ENCODE measurements around the gene SMIM35.

DNA sequence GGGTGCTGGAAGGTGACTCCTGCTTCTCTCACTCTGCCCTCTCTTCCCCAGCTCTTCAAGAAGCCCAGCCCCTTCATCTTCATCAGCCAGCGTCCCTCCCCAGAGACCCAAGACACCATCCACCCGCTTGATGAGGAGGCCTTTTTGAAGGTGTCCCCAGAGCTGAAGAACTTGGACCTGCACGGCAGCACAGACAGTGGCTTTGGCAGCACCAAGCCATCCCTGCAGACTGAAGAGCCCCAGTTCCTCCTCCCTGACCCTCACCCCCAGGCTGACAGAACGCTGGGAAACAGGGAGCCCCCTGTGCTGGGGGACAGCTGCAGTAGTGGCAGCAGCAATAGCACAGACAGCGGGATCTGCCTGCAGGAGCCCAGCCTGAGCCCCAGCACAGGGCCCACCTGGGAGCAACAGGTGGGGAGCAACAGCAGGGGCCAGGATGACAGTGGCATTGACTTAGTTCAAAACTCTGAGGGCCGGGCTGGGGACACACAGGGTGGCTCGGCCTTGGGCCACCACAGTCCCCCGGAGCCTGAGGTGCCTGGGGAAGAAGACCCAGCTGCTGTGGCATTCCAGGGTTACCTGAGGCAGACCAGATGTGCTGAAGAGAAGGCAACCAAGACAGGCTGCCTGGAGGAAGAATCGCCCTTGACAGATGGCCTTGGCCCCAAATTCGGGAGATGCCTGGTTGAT lies 88.0 kb downstream of the SMIM35 start:
- TF ChIP-seq EZH2 (IDR thresholded peaks at IDR 0.05; ENCODE audit: low read length, unreplicated experiment) (no peak), EZH2phosphoT487 (IDR thresholded peaks at IDR 0.05; ENCODE audit: borderline replicate concordance, low read length) (no peak)
- TF ChIP-seq, protein P1, sequence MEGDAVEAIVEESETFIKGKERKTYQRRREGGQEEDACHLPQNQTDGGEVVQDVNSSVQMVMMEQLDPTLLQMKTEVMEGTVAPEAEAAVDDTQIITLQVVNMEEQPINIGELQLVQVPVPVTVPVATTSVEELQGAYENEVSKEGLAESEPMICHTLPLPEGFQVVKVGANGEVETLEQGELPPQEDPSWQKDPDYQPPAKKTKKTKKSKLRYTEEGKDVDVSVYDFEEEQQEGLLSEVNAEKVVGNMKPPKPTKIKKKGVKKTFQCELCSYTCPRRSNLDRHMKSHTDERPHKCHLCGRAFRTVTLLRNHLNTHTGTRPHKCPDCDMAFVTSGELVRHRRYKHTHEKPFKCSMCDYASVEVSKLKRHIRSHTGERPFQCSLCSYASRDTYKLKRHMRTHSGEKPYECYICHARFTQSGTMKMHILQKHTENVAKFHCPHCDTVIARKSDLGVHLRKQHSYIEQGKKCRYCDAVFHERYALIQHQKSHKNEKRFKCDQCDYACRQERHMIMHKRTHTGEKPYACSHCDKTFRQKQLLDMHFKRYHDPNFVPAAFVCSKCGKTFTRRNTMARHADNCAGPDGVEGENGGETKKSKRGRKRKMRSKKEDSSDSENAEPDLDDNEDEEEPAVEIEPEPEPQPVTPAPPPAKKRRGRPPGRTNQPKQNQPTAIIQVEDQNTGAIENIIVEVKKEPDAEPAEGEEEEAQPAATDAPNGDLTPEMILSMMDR (conservative IDR thresholded peaks at IDR 0.05; ENCODE audit: low read depth, low read length) = no peak

All from PC-3 (cell line).